ENCODE results near the gene PGD. TPM values are rescaled to one million over a fixed set of nuclear protein-coding genes. Genes with fewer than 3 reads are reported as not detected.

PGD gene
- polyA plus RNA-seq, 1 donor (not counting 4 experiments of a cell fraction or from before 2014, with no cell fraction given), result 104 TPM

DNA sequence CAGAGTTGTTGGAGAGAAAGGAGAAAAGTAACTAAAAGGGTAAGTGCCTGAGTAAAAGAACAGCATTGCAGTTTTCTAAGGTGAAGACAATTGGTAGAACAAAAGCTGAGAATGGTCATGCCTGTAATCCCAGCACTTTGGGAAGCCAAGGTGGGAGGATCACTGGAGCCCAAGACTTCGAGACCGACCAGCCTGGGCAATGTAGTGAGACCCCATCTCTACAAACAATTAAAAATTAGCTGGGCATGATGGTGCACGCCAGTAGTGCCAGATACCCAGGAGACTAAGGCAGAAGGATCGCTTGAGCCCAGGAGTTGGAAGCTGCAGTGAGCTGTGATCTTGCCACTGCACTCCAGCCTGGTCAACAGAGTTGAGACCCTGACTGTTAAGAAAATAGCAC is 15.2 kb upstream of the PGD start:
- H2AFZ ChIP-seq (ENCODE audit: control insufficient read depth, low read length), result no peak overlapping the region
- H3K36me3 ChIP-seq (ENCODE audit: control insufficient read depth in 2 of 2, extremely low read depth in 1 of 2, insufficient read depth in 2 of 2, low read length in 2 of 2), result peaks cover 0 to 2% of the 10 kb centered on the region in 2 experiments
- H3K27ac ChIP-seq (ENCODE audit: control insufficient read depth, insufficient read depth, low read length), result no peak overlapping the region
- H3K9me3 ChIP-seq (ENCODE audit: control insufficient read depth, low read depth, low read length), result no peaks in the 10 kb centered on the region
- H3K4me2 ChIP-seq (ENCODE audit: control insufficient read depth, extremely low read depth, insufficient read depth, low read depth, low read length), result no peak overlapping the region
- no peaks in the 10 kb centered on the region for H3K27me3 ChIP-seq (ENCODE audit: control insufficient read depth, extremely low read depth, insufficient read depth, low read length)
- H3K9ac ChIP-seq (ENCODE audit: control insufficient read depth, extremely low read depth, insufficient read depth, low read length), result no peak overlapping the region
- no peaks in the 10 kb centered on the region for H3K9me1 ChIP-seq (ENCODE audit: control insufficient read depth, extremely low read depth, insufficient read depth, low read length)
- no peaks in the 10 kb centered on the region for H3K79me2 ChIP-seq (ENCODE audit: control insufficient read depth, insufficient read depth, low read length)
- H3K4me3 ChIP-seq (ENCODE audit: control insufficient read depth in 2 of 3, extremely low read depth in 1 of 3, insufficient read depth in 2 of 3, low read depth in 1 of 3, low read length in 3 of 3), result no peak overlapping the region
- FAIRE-seq (no peak), DNase-seq (ENCODE audit: low read depth, low spot score) (no peak)
- TF ChIP-seq, protein P1, sequence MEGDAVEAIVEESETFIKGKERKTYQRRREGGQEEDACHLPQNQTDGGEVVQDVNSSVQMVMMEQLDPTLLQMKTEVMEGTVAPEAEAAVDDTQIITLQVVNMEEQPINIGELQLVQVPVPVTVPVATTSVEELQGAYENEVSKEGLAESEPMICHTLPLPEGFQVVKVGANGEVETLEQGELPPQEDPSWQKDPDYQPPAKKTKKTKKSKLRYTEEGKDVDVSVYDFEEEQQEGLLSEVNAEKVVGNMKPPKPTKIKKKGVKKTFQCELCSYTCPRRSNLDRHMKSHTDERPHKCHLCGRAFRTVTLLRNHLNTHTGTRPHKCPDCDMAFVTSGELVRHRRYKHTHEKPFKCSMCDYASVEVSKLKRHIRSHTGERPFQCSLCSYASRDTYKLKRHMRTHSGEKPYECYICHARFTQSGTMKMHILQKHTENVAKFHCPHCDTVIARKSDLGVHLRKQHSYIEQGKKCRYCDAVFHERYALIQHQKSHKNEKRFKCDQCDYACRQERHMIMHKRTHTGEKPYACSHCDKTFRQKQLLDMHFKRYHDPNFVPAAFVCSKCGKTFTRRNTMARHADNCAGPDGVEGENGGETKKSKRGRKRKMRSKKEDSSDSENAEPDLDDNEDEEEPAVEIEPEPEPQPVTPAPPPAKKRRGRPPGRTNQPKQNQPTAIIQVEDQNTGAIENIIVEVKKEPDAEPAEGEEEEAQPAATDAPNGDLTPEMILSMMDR (optimal IDR thresholded peaks at IDR 0.05 in 1 of 3, IDR thresholded peaks at IDR 0.05 in 1 of 3, conservative IDR thresholded peaks at IDR 0.05 in 1 of 3; ENCODE audit: extremely low read depth in 1 of 3, insufficient read depth in 2 of 3, low read length in 3 of 3), result no peak
- TF ChIP-seq EZH2 (IDR thresholded peaks at IDR 0.05; ENCODE audit: low read length), result no peak
- H4K20me1 ChIP-seq (ENCODE audit: control insufficient read depth, extremely low read depth, insufficient read depth, low read length), result no peaks in the 10 kb centered on the region
- dilution Hi-C loops (cut with MboI; ENCODE audit: extremely low pct_ligation_motif_present, low sequenced_read_pairs), result no loop called here
- peaks cover 14% of the 10 kb centered on the region for H3K4me1 ChIP-seq (ENCODE audit: control insufficient read depth, extremely low read depth, insufficient read depth, low read length)

DNA sequence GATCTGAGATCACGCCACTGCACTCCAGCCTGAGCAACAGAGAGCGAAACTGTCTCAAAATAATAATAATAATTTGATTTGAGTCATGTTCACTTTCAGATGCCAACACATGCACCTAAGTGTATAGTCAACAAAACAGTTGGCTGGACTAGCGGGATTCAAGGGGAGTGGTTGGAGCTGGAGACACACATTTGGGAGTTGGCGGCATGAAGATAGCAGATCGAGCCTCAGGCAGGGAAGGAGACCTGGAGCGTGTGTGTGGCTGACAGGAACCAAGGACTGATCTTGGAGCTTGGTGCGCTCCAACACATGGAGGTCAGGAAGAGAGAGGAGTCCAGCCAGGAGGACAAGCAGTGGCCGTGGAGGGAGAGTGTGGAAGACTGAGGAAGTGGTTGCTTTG is 14.6 kb upstream of the PGD start:
- Histone ChIP-seq H3K9me3 (ENCODE audit: control insufficient read depth, low read depth, low read length) (no peaks in the 10 kb centered on the region), H3K79me2 (ENCODE audit: control insufficient read depth, insufficient read depth, low read length) (no peaks in the 10 kb centered on the region), H3K9ac (ENCODE audit: control insufficient read depth, extremely low read depth, insufficient read depth, low read length) (no peak overlapping the region), H2AFZ (ENCODE audit: control insufficient read depth, low read length) (no peak overlapping the region), H3K4me3 (ENCODE audit: control insufficient read depth in 2 of 3, extremely low read depth in 1 of 3, insufficient read depth in 2 of 3, low read depth in 1 of 3, low read length in 3 of 3) (no peak overlapping the region), H3K36me3 (ENCODE audit: control insufficient read depth in 2 of 2, extremely low read depth in 1 of 2, insufficient read depth in 2 of 2, low read length in 2 of 2) (peaks cover 0 to 1% of the 10 kb centered on the region in 2 experiments), H3K9me1 (ENCODE audit: control insufficient read depth, extremely low read depth, insufficient read depth, low read length) (no peaks in the 10 kb centered on the region), H4K20me1 (ENCODE audit: control insufficient read depth, extremely low read depth, insufficient read depth, low read length) (no peaks in the 10 kb centered on the region), H3K27ac (ENCODE audit: control insufficient read depth, insufficient read depth, low read length) (no peak overlapping the region), H3K4me2 (ENCODE audit: control insufficient read depth, extremely low read depth, insufficient read depth, low read depth, low read length) (no peak overlapping the region), H3K4me1 (ENCODE audit: control insufficient read depth, extremely low read depth, insufficient read depth, low read length) (peaks cover 14% of the 10 kb centered on the region), H3K27me3 (ENCODE audit: control insufficient read depth, extremely low read depth, insufficient read depth, low read length) (no peaks in the 10 kb centered on the region)
- dilution Hi-C loops (cut with MboI; ENCODE audit: extremely low pct_ligation_motif_present, low sequenced_read_pairs), result no loop called here
- no peak for DNase-seq (ENCODE audit: low read depth, low spot score)
- TF ChIP-seq EZH2 (IDR thresholded peaks at IDR 0.05; ENCODE audit: low read length), result no peak
- TF ChIP-seq, protein P1 (optimal IDR thresholded peaks at IDR 0.05 in 1 of 3, IDR thresholded peaks at IDR 0.05 in 1 of 3, conservative IDR thresholded peaks at IDR 0.05 in 1 of 3; ENCODE audit: extremely low read depth in 1 of 3, insufficient read depth in 2 of 3, low read length in 3 of 3), result no peak
- FAIRE-seq, result no peak
